Peyer's patch (tissue), 4 donors: ENCODE data around the gene LRRFIP1.

Source experiments
- POLR2A ChIP-seq, 2 donors: fragments of 450-650 bp; IDR thresholded peaks; one replicate each; pipeline ENCODE4 v1.5.1; 2017; ENCODE audit warnings: antibody characterized with exemption in 2 of 2, mild to moderate bottlenecking in 2 of 2, moderate library complexity in 2 of 2
- TF ChIP-seq, protein P1 (sequence below), 6 experiments: fragments of 450-650 bp in 4 of 6; fragments of 200-600 bp in 2 of 6; sonication (generic) in 1 of 6; IDR thresholded peaks; one replicate each; pipeline ENCODE4 v1.5.1; 2017 to 2019; ENCODE audit warnings: antibody characterized with exemption in 6 of 6, mild to moderate bottlenecking in 3 of 6, moderate library complexity in 1 of 6

DNA sequence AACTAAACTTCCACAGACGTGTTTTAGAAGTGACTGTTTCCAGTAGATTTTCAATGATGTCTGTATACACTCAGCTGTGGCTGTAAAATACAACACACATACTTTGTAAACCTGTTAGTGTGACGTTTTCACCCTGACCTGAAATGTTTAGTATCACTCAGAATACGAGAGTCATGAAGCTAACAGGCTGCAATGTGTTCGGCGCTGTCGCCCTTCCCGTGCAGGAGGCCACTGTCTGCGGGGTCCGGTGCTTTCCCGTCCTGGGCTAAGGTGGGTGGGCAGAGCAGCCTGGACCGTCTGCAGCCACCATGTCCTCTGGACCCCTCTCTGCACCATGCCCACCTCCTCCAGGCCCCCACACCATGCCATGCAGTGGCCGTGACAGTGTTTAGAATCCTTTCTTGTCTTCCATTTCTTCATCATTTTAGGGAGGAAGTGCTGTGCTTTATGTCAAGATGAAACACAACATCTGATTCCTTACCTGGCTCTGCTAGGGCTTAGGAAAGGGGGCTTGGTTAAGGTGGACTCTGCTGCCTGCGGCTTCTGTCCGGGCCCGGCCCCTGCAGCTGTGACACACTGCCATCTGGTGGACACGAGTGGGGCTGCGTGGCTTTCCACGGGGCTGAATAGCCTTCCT, 117.3 kb downstream of the LRRFIP1 start:
- TF ChIP-seq, protein P1, sequence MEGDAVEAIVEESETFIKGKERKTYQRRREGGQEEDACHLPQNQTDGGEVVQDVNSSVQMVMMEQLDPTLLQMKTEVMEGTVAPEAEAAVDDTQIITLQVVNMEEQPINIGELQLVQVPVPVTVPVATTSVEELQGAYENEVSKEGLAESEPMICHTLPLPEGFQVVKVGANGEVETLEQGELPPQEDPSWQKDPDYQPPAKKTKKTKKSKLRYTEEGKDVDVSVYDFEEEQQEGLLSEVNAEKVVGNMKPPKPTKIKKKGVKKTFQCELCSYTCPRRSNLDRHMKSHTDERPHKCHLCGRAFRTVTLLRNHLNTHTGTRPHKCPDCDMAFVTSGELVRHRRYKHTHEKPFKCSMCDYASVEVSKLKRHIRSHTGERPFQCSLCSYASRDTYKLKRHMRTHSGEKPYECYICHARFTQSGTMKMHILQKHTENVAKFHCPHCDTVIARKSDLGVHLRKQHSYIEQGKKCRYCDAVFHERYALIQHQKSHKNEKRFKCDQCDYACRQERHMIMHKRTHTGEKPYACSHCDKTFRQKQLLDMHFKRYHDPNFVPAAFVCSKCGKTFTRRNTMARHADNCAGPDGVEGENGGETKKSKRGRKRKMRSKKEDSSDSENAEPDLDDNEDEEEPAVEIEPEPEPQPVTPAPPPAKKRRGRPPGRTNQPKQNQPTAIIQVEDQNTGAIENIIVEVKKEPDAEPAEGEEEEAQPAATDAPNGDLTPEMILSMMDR (IDR thresholded peaks at IDR 0.05) = peak; percentile 94 to 96 (median 96)
- TF ChIP-seq POLR2A (IDR thresholded peaks at IDR 0.05) = peak in 1 of 2 donors; percentile 15
